Measurements from ENCODE around the gene DYRK4.

DYRK4 gene

DNA sequence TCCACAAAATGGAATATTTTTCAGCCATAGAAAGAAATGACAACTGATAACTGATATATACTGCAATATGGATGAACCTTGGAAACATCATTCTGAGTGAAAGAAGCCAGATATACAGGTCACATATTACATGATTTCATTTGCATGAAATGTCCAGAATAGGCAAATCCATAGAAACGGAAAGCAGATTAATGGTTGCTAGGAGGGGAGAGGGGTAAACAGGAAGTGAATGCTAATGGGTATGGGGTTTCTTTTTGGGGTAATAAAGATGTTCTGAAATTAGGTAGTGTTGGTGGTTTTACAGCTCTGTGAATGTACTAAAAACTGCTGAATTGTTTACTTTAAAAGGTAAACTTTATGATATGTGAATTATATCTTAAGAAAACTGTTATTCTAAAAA is 16.8 kb upstream of the DYRK4 start:
- ChIA-PET CTCF (interaction anchor here (0.6 kb wide), 1 partner anchor 259 kb away, joined by 3 read pairs; no protein-coding TSS in a partner anchor), POLR2A (ENCODE audit: low non-redundant PET) (no interaction called here)
- H3K27ac ChIP-seq: no peak overlapping the region

DNA sequence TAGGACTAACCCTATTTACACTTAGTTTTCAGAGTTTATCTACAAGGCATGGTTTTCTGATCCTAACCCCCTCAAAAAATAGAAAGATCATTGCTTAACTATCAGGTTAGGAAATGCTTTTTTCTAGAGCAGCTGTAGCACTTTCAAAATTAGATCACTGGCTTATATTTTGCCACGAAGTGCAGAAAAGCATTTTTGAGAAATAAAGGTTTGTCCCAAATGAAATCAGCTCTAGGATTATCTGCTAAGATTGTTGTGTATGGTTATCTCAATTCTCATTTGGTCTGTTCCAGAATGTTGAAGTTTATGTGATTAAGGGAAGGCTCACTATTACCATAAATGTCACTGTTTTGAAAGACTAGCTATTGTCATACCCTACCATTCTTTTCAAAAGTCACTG is 9.8 kb upstream of the DYRK4 start:
- TF ChIP-seq, protein P1, sequence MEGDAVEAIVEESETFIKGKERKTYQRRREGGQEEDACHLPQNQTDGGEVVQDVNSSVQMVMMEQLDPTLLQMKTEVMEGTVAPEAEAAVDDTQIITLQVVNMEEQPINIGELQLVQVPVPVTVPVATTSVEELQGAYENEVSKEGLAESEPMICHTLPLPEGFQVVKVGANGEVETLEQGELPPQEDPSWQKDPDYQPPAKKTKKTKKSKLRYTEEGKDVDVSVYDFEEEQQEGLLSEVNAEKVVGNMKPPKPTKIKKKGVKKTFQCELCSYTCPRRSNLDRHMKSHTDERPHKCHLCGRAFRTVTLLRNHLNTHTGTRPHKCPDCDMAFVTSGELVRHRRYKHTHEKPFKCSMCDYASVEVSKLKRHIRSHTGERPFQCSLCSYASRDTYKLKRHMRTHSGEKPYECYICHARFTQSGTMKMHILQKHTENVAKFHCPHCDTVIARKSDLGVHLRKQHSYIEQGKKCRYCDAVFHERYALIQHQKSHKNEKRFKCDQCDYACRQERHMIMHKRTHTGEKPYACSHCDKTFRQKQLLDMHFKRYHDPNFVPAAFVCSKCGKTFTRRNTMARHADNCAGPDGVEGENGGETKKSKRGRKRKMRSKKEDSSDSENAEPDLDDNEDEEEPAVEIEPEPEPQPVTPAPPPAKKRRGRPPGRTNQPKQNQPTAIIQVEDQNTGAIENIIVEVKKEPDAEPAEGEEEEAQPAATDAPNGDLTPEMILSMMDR (conservative IDR thresholded peaks at IDR 0.05; ENCODE audit: low read depth): no peak
- no peak for DNase-seq (ENCODE audit: low spot score)
- CTCF ChIA-PET: no interaction called here
- POLR2A ChIA-PET (ENCODE audit: low non-redundant PET): no interaction called here
- H3K27ac ChIP-seq: no peak overlapping the region

More for the DNA sequence above, 16.8 kb upstream of the DYRK4 start:
- no peak for DNase-seq (ENCODE audit: low spot score)
- TF ChIP-seq, protein P1 (conservative IDR thresholded peaks at IDR 0.05; ENCODE audit: low read depth): no peak

DNA sequence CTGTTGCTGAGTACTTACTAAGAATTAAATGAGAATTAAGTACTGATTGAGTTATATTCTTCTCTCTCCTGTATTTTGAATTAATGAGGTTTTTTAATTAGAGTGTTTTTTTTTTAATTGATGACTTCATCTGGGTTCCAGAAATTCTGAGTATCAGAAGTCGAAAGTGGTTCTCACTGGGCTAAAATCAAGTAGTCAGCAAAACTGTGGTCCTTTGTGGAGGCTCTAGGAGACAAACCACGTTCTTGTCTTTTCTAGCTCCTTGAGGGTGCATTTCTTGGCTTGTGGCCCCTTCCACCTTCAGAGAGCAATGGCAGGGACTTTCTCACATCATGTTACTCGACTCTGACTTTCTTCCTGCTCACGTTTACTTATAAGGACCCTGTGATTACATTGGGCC is 8.1 kb upstream of the DYRK4 start:
- POLR2A ChIA-PET (ENCODE audit: low non-redundant PET): no interaction called here
- H3K27ac ChIP-seq: no peak overlapping the region
- CTCF ChIA-PET: no interaction called here
- DNase-seq (ENCODE audit: low spot score): no peak
- TF ChIP-seq, protein P1 (conservative IDR thresholded peaks at IDR 0.05; ENCODE audit: low read depth): no peak

DNA sequence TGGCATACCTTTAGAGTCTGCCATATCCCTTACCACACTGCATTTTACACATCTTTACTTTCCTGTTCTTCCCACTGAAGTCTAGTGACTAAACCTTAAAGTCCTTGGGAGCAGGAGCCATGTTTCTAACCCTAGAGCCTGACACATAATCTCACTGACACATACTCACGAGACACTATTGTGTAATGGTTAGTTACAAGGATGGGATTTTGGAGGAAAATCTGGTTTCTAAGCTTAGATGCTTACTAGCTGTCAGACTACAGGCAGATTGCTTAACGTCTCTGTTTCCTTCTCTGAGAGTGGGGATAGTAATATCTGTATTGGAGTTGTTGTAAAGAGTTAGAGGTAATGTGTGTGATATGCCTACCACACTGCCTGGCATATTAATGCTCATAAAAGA is 6.2 kb upstream of the DYRK4 start:
- ChIA-PET POLR2A (ENCODE audit: low non-redundant PET) (no interaction called here), CTCF (no interaction called here)
- H3K27ac ChIP-seq: no peak overlapping the region
- no peak for DNase-seq (ENCODE audit: low spot score)
- TF ChIP-seq, protein P1 (conservative IDR thresholded peaks at IDR 0.05; ENCODE audit: low read depth): no peak

DNA sequence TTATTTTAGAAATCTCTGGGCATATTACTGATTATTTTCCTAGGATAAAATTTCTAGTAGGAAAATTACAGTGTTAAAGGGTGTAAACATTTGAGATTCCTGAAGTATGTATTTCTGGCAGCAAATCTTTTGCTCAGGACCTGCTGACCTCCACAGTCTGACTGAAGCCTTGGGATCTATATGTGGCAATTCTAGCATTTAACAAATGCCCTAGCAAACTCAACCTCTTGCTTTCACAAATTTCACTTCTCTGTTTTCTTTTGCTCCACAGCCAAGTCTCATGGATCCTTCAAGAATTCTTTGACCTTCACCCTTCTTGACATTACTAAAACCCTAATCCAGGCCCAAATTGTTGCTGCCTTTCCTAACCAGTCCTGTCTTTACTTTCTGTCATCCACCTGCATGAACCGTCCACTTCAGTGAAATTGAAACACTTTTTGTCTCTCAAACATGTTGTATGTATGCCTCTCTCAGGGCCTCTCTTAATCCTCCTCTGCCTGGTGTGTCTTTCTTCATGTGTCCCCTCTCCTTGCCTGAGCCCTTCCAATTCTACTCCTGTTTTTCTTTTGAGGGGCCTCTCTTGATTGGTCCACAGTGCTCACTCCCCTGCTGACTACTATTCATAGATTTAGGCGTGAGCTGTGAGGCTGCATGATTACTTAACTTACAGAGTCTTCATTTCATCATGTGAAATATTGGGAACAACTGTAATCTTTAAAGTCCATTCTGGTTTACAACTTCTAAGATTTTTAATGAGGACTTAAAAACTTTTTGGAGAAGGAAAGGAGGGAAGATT is 5.1 kb upstream of the DYRK4 start:
- ChIA-PET POLR2A (ENCODE audit: low non-redundant PET) (no interaction called here), CTCF (no interaction called here)
- no peak for DNase-seq (ENCODE audit: low spot score)
- TF ChIP-seq, protein P1 (conservative IDR thresholded peaks at IDR 0.05; ENCODE audit: low read depth): no peak
- H3K27ac ChIP-seq: no peak overlapping the region

DNA sequence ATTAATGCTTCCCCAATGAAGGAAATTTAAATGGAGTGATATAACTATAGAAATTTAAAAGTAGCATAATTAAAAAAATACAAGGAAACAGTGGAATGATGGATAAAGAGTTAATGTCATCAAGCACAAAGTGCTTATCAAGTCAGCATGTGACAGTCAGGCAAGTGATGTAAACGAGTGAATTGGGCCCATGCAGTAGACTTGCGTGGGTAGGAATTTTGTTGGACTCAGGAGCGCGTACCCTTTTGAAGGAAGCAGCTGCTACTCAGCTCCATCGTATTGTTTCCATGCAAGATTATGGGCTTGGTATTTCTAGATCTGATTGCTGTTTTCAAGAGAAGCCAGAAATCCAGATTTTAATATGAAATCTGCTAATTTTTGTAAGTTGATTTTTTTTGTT is 4.4 kb upstream of the DYRK4 start:
- CTCF ChIA-PET: no interaction called here
- no peak overlapping the region for H3K27ac ChIP-seq
- DNase-seq (ENCODE audit: low spot score): no peak
- TF ChIP-seq, protein P1 (conservative IDR thresholded peaks at IDR 0.05; ENCODE audit: low read depth): no peak
- POLR2A ChIA-PET (ENCODE audit: low non-redundant PET): no interaction called here
